NT2/D1 (cell line): Measurements from ENCODE around the gene ARPC2.

Experiments used
- DNase-seq: peaks from one replicate; pipeline ENCODE4 v3.0.0-alpha.2; 2011; ENCODE audit warnings: low read depth, low spot score
- H3K27me3 ChIP-seq: 2 replicates; pipeline ENCODE4 v1.6.0; 2011; ENCODE audit warnings: mild to moderate bottlenecking; ENCODE audit not compliant: insufficient read length, insufficient read depth
- H3K36me3 ChIP-seq: 2 replicates; pipeline ENCODE4 v1.6.1; 2011; ENCODE audit warnings: mild to moderate bottlenecking, low read length, mixed read lengths; ENCODE audit not compliant: insufficient read depth, insufficient read length
- H3K4me1 ChIP-seq: 2 replicates; pipeline ENCODE4 v1.5.1; 2011; ENCODE audit not compliant: insufficient read depth, insufficient read length
- H3K4me3 ChIP-seq: 2 replicates; pipeline ENCODE4 v1.5.1; 2011; ENCODE audit warnings: low read depth; ENCODE audit not compliant: insufficient read length
- H3K9ac ChIP-seq: 2 replicates; pipeline ENCODE4 v1.6.0; 2011; ENCODE audit warnings: low read depth; ENCODE audit not compliant: insufficient read length
- H3K9me3 ChIP-seq: 2 replicates; pipeline ENCODE4 v1.5.1; 2011; ENCODE audit warnings: mild to moderate bottlenecking, low read length; ENCODE audit not compliant: insufficient read depth
- SUZ12 ChIP-seq: IDR thresholded peaks from 2 replicates; pipeline ENCODE4 v1.6.1; 2011; ENCODE audit not compliant: insufficient read length, insufficient read depth; ENCODE audit errors: extremely low read depth
- YY1 ChIP-seq: IDR thresholded peaks from 2 replicates; pipeline ENCODE4 v1.6.1; 2011; ENCODE audit not compliant: insufficient read length, insufficient read depth
- ZNF274 ChIP-seq: IDR thresholded peaks from 2 replicates; pipeline ENCODE4 v1.6.1; 2011; ENCODE audit warnings: mild to moderate bottlenecking, low read depth, low read length

Gene ARPC2

DNA sequence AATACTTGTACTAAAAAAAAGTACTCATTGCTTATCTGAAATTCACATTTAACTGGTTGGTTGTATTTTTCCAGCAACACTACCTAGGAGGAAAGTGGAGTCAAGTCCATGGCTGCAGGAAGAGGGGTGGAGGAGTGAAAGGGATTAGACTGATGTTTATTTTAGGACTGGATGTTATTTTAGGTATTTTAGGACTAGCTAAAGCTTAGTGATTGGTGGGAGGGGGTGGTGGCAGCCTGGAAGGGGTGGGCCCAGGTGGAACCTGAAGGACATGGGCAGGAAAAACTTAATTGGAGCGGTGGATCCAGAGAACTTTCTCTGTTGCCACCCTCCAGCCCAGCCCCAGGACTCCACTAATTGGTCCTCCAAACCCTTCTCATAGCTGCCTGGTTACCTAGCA is 79.2 kb downstream of the ARPC2 start:
- no peak for DNase-seq
- no peak for TF ChIP-seq ZNF274
- TF ChIP-seq SUZ12 = no peak
- no peak for TF ChIP-seq YY1
- no peaks in the 10 kb centered on the region for H3K9me3 ChIP-seq
- no peaks in the 10 kb centered on the region for H3K36me3 ChIP-seq
- H3K27me3 ChIP-seq = no peaks in the 10 kb centered on the region
- peaks cover 2% of the 10 kb centered on the region for H3K4me1 ChIP-seq
- H3K4me3 ChIP-seq = no peak overlapping the region
- no peak overlapping the region for H3K9ac ChIP-seq

DNA sequence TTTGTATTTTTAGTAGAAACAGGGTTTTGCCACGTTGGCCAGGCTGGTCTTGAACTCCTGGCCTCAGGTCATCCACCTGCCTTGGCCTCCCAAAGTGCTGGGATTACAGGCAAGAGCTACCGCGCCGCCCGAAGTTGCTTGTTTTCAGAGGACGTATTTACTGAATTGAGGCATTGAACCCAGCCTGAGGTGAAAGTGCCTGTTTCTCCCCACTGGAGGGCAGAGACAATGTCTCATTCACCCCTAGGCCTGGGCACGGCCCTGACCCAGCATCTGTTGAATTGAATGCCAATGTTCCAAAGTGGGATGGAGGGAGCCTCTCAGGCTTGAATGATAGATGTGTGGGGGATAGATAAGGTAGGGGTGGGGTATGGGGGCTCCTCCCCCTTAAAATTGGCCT is 79.9 kb downstream of the ARPC2 start:
- no peaks in the 10 kb centered on the region for H3K36me3 ChIP-seq
- no peak for DNase-seq
- H3K9me3 ChIP-seq = no peaks in the 10 kb centered on the region
- peaks cover 2% of the 10 kb centered on the region for H3K4me1 ChIP-seq
- H3K4me3 ChIP-seq = no peak overlapping the region
- H3K27me3 ChIP-seq = no peaks in the 10 kb centered on the region
- H3K9ac ChIP-seq = no peak overlapping the region
- TF ChIP-seq YY1 (no peak), SUZ12 (no peak), ZNF274 (no peak)

DNA sequence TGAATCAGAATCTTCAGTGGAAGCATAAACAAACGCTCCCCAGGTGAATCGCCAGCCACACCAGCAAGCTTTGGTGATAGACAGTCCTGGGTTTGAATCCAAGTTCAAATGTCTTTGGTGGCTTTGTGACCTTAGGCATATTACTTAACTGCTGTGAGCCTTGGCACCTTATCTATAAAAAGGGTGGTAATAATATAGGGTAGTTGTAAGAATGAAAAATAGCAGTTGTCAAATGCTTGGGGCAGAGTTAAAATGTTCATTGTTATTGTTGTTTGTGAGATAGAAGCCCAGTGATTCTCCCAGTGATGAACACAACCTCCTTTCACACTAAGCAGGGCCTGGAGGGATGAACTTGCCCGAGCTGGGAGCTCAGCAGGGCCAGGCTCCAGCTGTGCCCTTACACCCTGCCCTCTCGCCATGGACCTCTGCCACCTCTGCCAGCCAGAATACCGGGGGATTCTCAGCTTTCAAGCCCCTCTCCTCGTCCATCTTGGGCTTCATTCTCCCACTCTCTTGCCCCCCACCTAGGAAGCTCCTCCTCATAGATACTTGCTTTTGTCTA is 81.4 kb downstream of the ARPC2 start:
- Histone ChIP-seq H3K4me1 (peaks cover 2% of the 10 kb centered on the region), H3K9me3 (no peaks in the 10 kb centered on the region), H3K36me3 (no peaks in the 10 kb centered on the region), H3K9ac (no peak overlapping the region), H3K4me3 (no peak overlapping the region), H3K27me3 (no peaks in the 10 kb centered on the region)
- no peak for DNase-seq
- TF ChIP-seq ZNF274 (no peak), SUZ12 (no peak), YY1 (no peak)

DNA sequence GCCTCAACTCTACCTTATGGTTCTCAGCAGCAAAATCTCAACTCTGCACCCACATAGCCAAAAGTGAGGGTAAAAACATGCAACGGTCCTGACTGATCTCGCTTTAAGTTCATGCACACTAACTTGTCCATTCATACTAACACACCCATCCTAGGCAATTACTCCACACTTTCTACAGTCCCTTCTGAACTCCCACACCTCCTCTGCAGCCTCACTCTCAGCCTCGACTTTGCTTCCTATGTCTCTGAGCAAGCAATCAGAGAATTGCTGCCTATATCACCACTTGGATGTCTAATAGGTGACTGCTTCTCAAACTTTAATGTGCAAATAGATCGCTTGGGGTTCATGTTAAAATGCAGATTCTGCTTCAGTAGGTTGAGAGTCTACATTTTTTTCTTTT is 83.2 kb downstream of the ARPC2 start:
- Histone ChIP-seq H3K36me3 (no peaks in the 10 kb centered on the region), H3K27me3 (no peaks in the 10 kb centered on the region), H3K4me3 (no peak overlapping the region), H3K9ac (no peak overlapping the region), H3K4me1 (no peaks in the 10 kb centered on the region), H3K9me3 (no peaks in the 10 kb centered on the region)
- no peak for TF ChIP-seq ZNF274
- TF ChIP-seq SUZ12 = no peak
- no peak for TF ChIP-seq YY1
- no peak for DNase-seq

DNA sequence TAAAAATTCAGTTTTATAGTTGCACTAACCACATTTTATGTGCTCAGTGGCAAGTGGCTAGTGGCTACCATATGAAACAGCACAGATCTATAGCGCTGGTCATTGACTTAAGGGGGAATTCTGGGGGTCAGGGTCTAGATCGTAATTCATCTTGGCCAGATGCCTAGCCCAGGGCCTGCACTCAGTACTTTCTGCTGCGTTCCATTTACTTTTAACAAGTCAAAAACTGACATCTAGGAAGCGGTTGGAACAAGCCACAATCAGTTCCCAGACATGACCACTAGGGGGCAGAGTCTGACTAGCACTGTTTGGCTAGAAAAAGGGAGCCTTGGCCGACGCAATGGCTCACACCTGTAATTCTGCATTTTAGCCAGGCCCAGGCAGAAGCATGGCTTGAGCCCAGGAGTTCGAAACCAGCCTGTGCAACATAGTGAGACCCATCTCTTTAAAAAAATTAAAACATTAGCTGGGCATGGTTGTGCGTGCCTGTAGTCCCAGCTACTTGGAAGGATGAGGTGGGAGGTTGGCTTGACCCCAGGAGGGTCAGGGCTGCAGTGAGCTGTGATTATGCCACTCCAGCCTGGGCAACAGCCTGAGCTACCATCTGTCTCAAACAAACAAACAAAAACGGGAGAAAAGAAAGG is 84.3 kb downstream of the ARPC2 start:
- TF ChIP-seq YY1 = no peak
- no peak for TF ChIP-seq ZNF274
- TF ChIP-seq SUZ12 = no peak
- peaks cover 2% of the 10 kb centered on the region for H3K4me1 ChIP-seq
- H3K36me3 ChIP-seq = no peaks in the 10 kb centered on the region
- H3K4me3 ChIP-seq = no peak overlapping the region
- H3K9ac ChIP-seq = no peak overlapping the region
- peak; percentile 92 for DNase-seq
- no peaks in the 10 kb centered on the region for H3K9me3 ChIP-seq
- no peaks in the 10 kb centered on the region for H3K27me3 ChIP-seq
